Breast epithelium (tissue), 3 donors: ENCODE results near the gene SSR4.

Experiments
- POLR2A ChIP-seq: fragments of 450-650 bp; IDR thresholded peaks from one replicate; pipeline ENCODE4 v1.6.1; 2016; ENCODE audit warnings: antibody characterized with exemption, mild to moderate bottlenecking, moderate library complexity
- POLR2AphosphoS5 ChIP-seq, 3 donors: sonication (generic); formaldehyde crosslinking; IDR thresholded peaks; one replicate each; pipeline ENCODE4 v1.6.1; 2017; ENCODE audit warnings: antibody characterized with exemption in 3 of 3
- TF ChIP-seq, protein P1 (sequence below), 3 donors: fragments of 450-650 bp; IDR thresholded peaks; one replicate each; pipeline ENCODE4 v1.5.1; 2016 to 2017; ENCODE audit warnings: antibody characterized with exemption in 3 of 3, mild to moderate bottlenecking in 3 of 3, moderate library complexity in 3 of 3

- TF ChIP-seq POLR2AphosphoS5 (IDR thresholded peaks at IDR 0.05) (no peak), POLR2A (no peak)
- TF ChIP-seq, protein P1, sequence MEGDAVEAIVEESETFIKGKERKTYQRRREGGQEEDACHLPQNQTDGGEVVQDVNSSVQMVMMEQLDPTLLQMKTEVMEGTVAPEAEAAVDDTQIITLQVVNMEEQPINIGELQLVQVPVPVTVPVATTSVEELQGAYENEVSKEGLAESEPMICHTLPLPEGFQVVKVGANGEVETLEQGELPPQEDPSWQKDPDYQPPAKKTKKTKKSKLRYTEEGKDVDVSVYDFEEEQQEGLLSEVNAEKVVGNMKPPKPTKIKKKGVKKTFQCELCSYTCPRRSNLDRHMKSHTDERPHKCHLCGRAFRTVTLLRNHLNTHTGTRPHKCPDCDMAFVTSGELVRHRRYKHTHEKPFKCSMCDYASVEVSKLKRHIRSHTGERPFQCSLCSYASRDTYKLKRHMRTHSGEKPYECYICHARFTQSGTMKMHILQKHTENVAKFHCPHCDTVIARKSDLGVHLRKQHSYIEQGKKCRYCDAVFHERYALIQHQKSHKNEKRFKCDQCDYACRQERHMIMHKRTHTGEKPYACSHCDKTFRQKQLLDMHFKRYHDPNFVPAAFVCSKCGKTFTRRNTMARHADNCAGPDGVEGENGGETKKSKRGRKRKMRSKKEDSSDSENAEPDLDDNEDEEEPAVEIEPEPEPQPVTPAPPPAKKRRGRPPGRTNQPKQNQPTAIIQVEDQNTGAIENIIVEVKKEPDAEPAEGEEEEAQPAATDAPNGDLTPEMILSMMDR (IDR thresholded peaks at IDR 0.05) = no peak
Measured at GRCh38 chrX:153793291-153793690, 1.2 kb upstream of the SSR4 start.
